ENCODE measurements around the gene CFAP20.

The CFAP20 gene

DNA sequence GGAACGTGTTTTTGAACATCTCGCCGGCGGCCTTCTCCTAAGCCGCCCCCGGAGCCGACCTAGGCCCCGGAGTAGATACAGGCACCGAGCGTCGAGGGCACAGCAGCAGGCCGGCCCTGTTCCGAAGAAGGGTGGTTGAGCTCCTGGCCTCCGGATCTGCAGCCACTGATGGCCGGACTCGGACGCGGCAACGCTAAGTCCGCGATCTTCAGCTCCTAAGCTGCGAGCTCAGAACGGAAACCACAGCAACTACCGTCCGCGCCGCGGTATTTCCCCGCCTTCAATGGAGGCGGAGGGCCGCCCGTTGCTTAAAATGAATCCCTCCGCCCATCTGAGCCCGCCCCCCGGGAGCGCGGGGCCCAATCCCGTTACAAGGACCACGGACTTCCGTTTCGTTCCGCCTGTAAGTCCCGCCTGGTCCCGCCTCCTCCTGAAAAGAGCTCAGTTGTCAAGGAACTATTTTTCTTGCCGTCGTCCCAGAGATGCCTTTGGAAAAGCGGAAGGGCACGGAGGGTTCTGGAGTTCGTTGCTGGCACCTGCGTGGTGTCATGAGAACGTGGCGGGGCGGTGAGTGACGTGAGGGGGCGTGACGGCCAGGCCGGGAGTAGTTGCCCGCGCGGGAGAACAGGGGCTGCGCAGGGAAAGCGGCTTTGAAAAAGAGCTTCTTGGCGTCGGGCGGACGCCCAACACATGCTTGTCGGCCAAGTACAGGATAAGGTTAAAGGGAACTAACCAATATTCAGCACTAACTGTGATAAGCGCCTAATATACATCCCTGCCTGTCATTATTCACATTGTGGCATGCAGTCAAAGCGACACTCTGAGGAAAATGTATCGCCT is at the start of gene CFAP20:
TSS of gene CFAP20 (minus strand) at position 285 of the 840 bp plus-strand sequence. CDS start at position 19, 266 bp downstream.
- peak; percentile 96 for DNase-seq

DNA sequence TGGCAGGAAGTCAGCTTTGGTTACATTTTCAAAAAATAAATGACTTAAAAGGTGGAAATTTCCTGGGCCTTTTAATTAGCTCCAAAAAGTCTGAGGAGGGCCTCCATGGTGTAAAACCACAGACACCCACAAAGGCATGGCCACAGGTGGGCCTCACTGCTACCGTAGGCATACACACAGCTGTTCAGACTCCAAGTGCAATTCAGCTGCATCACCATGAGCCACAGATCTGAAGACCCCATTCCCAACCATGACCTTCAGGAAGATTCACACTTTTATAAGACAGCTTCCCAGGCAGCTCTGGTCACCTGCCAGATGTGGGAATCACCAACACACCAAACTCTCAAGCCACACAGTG is 48.2 kb upstream of the CFAP20 start:
- DNase-seq: no peak

DNA sequence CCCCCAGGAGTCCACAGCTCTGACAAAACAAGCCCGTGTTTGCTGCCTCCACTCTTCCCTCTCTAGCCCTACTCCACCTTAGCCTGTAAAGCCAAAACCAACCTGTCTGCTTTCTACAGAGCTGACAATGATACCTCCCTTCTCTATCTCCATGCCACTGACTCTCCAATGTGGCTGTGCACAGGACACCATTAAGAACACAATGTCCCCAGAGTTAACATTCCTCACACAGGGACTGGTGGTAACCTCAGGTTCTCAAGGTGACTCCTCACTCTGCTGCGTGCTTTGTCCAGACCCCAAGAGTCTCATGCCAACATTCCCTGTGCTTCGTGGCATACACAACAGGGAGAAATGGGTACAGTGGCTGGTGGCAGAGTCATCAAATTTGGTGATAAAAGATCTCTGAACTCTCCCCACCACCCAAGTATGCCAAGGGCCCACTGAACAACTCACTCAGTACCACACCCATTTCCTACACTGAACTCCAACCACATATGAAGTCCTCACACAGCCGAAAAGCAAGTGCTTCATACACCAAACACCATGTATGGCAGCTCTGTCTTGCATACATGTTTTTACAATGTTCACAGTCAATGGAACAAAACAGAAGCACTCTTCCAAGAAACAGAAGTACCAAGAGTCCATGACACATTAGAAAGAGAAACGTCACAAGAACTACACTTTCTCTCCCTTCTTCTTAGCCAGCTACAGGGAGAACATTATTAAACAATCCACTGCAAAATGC is 47.6 kb upstream of the CFAP20 start:
- DNase-seq: no peak

DNA sequence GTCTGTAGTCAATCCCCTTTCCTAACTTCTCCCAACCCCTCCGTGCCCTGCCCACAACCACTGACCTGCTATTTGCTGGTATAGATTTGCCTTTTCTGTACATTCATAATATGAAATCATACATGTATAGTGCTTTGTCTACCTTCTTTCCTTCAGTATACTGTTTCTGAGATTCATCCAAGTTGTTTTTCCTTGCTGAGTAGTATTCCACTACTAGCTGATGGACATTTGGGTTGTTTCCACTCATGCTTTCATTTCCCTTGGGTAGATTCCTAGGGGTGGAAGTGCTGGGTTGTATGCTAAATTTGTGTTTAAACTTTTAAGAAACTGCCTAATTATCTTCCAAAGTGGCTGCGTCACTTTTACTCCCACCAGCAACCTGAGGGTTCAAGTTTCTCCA is 41.0 kb upstream of the CFAP20 start:
- DNase-seq: no peak

DNA sequence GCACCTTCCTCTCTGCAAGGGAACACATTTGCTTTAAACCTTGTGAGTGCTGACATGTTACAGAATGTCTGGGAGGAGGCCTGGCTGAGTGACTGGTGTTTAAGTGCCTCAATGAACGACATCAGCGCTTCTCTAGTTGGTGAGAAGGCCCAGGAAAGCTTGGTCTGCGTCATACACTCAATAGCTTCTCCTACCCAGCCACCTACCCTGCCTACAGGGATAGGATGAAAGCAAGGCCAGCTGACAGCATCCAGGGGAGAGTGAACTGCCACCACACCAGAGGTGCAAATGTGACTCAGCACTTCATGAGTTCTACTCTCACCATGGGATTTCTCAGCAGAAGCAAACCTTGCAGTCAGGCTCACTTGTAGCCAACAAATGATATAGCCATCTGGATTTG is 31.7 kb upstream of the CFAP20 start:
- no peak for DNase-seq

DNA sequence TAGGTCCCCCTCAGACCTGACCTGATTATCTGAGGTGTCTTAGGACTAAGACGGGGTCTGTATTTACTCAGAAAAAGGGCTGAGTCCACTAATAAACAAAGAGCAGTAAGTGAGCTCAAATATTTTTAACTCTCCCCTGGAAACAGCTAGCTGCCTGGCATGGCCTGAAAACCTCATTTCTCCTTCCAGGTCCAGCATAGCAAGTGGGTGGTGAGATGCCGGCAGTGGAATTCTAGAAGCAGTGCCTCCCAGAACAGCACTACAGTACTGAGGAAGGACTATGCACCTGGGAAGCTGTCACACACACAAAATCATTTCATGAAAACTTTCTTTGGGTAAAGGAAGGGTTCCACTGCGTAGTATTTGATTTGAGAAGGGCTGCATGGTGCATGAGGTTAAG is 29.5 kb upstream of the CFAP20 start:
- DNase-seq: no peak

DNA sequence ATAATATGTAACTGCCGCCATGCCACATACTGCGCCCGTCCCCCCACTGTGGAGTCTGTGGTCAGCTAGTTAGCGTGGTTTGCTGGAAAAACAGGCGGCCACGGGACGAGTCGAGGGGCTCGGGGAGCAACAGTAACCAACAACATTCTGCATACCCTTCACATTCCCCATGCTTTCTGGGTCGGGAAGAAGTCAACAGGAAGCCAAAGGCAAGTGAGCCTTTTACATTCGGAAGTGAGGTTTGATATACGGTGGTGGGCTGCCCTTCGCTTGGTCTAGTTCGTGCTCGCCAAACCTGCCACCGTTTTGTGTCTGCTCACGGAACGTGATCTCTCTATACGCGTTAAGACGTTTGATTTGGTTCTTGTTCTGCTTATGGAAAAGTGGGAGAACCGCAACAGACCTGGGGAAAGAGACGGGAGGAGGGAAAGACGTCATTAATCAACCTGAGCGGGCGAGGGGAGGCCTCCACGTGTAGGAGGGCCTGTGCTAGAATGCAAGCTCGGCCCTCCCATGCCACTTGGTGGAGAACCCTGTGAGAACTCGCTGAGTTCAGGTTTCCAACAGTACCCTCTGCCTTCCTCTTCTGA is 28.9 kb upstream of the CFAP20 start:
- no peak for DNase-seq

DNA sequence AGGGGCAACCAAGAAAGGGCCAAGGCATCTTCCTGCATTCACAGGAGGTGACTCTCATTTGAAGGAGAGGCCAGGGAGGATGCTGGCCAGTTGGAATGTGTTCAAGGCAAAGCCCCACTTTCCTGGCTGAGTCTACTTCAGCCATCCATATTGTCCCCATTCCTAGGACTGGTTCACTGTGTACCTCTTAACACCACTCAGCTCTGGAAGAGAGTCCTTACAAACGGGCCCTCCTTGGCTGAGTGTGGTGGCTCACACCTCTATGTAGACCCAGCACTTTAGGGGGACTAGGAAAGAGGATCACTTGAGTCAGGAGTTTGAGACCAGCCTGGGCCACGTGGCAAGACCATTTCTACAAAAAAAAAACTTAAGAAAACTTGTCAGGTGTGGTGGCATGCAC is 28.1 kb upstream of the CFAP20 start:
- DNase-seq: no peak

DNA sequence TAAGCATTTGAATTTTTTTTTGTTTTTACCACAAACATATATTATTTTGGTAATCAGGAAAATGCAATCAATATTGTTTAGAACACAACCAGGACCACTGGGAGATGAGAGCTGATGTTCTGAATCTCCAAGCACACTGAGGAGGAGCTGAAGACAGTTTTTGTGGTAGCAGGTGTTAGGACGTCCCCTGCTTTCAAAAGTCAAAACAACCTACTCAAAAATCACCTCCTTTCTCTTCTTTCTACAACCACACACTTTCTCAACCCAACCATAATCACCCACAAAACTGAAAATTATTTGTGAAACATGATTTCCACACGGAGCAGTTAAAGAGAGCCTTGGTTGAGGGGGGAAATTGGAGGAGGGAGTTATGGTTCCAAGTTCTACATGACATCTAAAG is 26.7 kb upstream of the CFAP20 start:
- DNase-seq: no peak

DNA sequence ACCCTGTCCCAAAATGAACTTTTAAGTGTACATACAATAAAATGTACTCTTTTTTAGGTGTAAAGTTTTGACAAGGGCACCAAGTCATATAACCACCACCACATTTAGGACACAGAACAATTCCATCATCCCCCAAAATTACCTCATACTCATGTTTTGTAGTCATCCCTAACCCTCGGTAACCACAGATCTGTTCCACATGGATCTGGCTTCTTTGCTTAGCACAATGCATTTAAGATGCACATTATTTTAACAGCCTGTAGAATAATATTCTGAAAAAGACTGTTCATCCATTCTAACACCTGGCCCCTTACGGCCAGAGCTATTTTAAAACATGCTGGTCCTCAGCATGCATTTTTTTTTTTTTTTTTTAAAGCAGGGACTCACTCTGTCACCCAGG is 25.2 kb upstream of the CFAP20 start:
- DNase-seq: no peak

DNA sequence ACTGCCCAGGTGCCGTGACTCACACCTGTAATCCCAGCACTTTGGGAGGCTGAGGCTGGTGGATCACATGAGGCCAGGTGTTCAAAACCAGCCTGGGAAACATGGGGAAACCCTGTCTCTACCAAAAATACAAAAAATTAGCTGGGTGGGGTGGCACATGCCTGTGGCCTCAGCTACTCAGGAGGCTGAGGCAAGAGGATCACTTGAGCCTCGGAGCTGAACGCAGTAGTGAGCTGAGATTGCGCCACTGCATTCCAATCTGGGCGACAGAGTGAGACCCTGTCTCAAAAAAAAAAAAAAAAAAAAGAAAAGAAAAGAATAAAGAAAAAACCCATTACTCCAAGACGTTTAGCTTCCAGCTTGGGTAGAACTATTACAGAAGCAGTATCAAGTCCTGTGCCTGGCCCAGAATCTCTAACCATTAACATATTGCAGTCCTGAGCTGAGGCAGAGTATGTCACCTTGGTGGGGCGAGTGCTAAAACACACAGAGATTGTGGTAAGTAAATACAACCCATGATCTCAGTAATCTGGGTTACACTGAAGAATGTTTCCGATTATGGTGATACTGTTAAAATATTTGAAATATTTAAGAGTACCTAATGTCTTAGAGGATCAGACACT is 23.2 kb upstream of the CFAP20 start:
- no peak for DNase-seq

DNA sequence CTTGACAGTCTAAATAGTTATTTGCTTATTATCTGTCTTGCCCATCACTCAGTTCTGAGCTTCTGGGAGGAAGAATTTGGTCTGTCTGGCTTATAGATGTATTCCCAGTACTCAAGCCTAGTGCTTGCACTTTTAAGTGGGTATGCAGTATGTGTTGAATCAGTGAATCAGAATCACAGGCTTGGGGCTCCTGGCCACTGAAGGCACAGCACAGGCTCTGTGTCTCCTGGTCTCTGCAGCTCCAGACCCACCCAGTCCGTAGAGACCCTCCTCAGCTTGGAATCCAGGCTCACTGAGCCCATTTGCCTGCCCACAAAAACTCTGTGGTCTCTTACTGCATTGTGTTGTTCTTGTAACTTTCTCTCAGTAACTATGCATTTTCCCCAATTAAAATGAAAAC is 19.3 kb upstream of the CFAP20 start:
- DNase-seq: no peak

DNA sequence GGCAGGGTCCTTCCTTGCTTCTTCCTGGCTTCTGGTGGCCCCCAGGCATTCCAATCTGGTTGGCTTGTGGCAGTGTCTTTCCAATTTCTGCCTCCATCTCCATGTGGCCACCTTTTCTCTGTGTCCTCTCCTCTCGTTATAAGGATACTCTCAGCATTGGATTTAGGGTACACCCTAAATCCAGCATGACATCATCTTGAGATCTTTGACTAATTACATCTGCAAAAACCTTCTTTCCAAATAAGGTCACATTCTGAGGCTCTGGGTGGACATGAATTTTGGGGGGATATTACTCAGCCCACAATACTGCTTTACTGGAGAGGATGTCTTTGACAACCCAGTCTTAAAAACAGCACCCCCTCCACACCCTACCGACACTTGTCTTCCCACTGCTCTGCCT is 18.9 kb upstream of the CFAP20 start:
- DNase-seq: no peak

DNA sequence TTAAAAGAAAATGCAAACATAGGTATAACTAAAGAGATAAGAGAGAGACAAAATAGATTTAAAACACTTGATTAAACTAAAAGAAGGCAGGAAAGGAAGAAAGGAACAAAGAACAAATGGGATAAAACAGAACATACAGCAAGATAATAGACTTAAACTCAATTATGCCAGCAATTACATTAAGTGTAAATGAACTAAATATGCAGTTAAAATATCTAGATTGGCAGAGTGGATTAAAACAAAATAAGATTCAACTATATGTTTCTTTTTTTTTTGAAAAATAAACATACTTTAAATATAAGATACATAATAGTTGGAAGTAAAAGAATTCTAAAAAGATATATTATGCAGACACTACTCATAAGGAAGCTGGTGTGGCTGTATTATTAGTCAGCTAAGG is 9.7 kb upstream of the CFAP20 start:
- no peak for DNase-seq

DNA sequence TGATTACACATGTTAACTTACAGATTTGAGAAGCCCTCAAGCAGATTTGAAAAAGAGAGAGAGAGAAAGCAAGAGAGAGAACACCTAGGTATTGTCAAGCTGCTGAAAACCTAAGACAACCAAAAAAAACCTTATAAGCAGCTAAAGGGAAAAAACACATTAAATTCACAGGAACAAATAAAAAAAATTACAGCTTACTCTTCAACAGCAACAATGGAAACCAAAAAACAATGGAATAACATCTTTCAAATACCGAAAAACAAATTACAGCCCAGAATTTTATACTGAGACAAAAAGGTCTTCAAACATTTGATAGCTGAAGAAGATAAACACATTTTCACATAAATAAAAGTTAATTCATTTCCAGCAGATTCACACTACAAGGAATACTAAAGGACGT is 8.4 kb upstream of the CFAP20 start:
- DNase-seq: no peak

DNA sequence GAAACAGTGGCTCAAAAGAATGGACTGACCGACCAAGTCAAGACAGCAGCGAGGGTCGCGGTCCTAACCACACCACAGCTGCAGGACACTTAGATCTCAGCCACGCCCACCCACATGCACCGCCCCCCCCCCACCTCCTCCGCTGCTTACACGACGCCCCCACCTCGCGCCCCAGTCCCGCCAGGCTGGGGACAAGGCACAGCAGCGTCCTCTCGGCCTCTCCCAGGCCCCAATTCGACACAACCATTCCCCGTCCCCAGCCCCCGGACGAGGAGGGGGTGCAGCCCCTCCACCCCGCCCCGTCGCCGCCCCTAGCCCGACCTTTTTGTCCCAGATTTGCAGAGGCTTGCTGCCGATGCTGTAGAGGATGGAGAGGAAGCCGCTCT is 477 bp downstream of the CFAP20 start:
- DNase-seq: no peak

DNA sequence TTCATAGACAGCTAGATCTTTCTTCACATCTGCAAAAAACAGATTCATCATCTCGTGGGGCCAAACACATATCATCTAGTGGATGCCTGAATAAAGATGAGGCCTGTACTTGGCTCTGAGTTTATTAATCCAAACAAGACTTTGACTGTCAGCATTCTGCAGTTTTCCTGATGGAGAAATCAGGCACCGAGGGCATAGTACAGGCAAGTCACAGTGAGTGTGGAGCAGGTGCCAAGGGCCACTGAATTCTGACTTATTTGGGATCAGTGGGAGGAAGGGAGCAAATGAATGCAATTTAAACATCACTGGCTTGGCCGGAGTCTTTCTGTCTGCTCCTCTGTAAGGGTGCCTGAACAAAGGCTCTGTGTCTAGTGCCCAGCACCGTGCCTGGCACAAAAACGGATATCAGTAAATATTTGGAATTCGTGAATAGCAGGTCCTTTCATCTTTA is 975 bp downstream of the CFAP20 start:
- no peak for DNase-seq

DNA sequence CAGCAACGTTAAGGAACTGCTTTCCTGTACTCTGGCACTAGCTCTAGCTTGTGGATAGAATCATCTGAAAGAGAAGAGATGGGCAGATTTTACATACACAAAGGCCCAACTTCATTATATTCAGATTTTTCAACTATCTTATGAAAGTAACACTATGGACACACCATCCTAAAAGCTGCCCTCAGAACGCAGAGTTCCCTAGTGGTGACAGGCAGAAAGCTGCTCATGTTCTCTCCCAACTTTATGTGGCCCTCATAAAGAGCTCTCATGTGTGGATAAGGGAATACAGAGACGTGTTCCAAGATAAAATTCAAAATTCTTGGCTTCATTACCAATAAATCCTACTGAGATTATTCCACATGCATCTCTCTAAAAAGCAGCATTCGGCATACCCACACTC is 1.5 kb downstream of the CFAP20 start:
- DNase-seq: no peak

DNA sequence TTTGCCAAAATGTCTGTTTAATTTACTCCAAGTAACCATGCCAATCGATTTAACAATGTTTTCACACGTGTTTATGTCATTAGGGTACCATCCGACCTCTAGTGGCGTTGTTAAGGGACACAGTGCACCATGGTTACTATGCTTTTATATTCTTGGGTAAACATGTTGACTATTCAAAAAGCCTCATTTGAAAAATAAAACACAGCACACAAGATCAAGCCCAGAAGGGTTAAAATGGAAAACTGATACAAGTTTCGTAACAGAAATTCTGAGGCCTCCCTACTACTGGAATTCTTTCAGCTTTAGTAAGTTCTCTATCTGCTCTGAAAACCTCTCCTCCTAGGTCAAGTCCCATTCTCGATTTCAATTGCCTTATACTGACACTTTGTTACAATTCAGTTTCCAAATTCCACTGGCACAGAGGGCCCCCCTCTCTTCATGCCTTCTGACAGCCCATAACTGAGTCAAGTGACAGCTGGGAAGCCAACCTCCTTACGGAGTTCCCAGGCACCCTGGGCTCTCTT is 2.1 kb downstream of the CFAP20 start:
- no peak for DNase-seq

DNA sequence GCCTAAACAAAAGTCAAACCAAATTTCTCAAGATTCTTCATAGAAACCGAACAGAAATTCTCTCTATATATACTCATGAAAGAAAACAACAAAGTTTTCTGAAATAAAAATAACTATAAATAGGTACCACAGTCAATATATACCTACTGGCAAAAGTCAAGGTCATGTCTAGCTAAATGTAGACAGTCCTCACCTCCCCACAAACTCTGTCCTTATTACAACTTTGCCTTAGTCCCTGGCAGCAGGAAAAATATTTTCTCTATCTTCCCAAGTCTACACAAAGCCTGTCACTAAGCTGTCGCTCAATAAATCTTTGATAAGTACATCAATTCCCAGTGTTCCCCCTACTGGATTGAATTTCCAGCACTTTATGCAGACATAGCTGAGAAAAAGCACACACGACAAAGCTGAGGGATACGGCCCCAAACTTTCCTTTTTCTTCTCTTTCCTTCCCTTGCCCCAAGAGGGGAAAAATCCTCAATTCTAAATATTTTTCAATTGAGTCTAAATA is 2.7 kb downstream of the CFAP20 start:
- DNase-seq: no peak

DNA sequence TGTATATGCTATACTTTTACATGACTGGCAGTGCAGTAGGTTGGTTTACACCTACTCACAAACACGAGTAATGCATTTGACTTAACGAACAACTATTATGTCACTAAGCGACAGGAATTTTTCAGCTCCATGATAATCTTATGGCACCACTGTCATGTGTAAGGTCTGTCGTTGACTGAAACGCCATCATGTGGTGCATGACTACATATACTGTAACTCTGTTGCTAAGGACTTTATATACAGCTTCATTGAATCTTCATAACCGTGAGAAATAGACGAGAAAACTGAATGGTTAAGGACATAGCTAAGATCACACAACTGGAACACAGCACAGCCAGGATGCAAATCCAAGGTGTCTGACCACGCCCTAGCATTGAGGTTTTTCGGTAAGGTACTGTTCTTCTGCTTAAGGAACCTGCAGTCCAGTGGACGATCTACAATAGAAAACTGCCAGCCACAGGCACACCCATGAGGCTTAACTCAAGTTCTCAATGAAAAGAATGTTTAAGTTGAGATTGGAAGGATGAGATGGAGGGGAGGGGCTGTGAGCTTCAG is 3.3 kb downstream of the CFAP20 start:
- no peak for DNase-seq

DNA sequence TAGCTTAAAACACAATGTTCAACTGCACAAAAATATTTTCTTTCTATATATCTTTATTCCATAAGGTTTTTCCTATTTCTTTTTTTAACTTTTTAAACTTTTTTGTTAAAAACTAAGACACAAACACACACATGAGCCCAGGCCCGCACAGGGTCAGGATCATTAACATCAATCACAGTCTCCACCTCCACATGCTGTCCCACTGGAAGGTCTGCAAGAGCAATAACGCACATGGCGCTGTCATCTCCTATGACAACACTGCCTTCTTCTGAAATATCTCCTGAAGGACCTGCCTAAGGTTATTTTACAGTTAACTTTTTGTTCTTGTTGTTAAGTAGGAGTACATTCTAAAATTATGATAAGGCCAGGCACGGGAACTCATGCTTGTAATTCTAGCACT is 4.1 kb downstream of the CFAP20 start:
- DNase-seq: no peak

DNA sequence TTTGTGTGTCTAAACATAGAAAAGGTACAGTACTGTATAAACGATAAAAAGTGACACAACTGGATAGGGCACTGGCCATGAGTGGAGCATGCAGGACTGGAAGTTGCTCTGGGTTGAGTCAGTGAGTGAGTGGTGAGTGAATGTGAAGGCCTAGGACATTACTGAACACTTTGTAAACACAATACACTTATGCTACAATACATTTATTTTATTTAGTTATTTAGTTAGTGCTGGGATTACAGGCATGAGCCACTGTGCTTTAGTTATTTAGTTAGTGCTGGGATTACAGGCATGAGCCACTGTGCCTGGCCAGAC is 4.6 kb downstream of the CFAP20 start:
- DNase-seq: no peak
